Upper lobe of left lung (tissue), 6 donors: ENCODE data around the gene CD69. TPM values are rescaled to one million over a fixed set of nuclear protein-coding genes. Genes with fewer than 3 reads are reported as not detected.
A peak's percentile ranks its signal among the peaks of the same experiment; 100 is the strongest.

Experiments
- ATAC-seq, 2 donors: fragments of 200-7000 bp; cut with Tn5 transposase; one replicate each; pipeline ENCODE4 v1.9.1; 2022; ENCODE audit warnings: mild to moderate bottlenecking in 2 of 2, moderate library complexity in 2 of 2; ENCODE audit not compliant: low FRiP score in 2 of 2
- DNase-seq, 2 donors: peaks; one replicate each; pipeline ENCODE4 v3.0.0-alpha.2; 2019 to 2020
- H3K27ac ChIP-seq, 4 donors: fragments of 200-600 bp; sonication (generic); one replicate each; pipeline ENCODE4 v1.5.1; 2016 to 2019
- H3K27me3 ChIP-seq, 4 donors: fragments of 200-600 bp; sonication (generic); one replicate each; pipeline ENCODE4 v1.5.1; 2017 to 2019
- H3K36me3 ChIP-seq, 4 donors: fragments of 200-600 bp; sonication (generic); one replicate each; pipeline ENCODE4 v1.5.1; 2016 to 2019
- H3K4me1 ChIP-seq, 4 donors: fragments of 200-600 bp; sonication (generic); one replicate each; pipeline ENCODE4 v1.5.1; 2018 to 2019
- H3K4me3 ChIP-seq, 4 donors: fragments of 200-600 bp; sonication (generic); one replicate each; pipeline ENCODE4 v1.5.1; 2017 to 2019; ENCODE audit warnings: mild to moderate bottlenecking in 2 of 4, moderate library complexity in 1 of 4
- H3K9me3 ChIP-seq, 4 donors: fragments of 200-600 bp; sonication (generic); one replicate each; pipeline ENCODE4 v1.5.1; 2018 to 2019
- EP300 ChIP-seq, 4 donors: sonication (generic); formaldehyde crosslinking; IDR thresholded peaks; one replicate each; pipeline ENCODE4 v1.5.1; 2017; ENCODE audit warnings: antibody characterized with exemption in 4 of 4, control low read depth in 2 of 4
- POLR2A ChIP-seq, 4 donors: fragments of 450-650 bp; IDR thresholded peaks; one replicate each; pipeline ENCODE4 v1.5.1; 2016 to 2017; ENCODE audit warnings: antibody characterized with exemption in 4 of 4, mild to moderate bottlenecking in 2 of 4
- POLR2AphosphoS5 ChIP-seq, 2 donors: sonication (generic); formaldehyde crosslinking; IDR thresholded peaks; one replicate each; pipeline ENCODE4 v1.5.1; 2017; ENCODE audit warnings: antibody characterized with exemption in 2 of 2
- WGBS, 2 donors: methylation state at CpG; one replicate each; pipeline ENCODE4 v1.1.5; 2017 to 2018; 5-methylcytosine and 5-hydroxymethylcytosine counted together
- total RNA-seq, 6 donors: library from RNA; depleted of rRNA in 4 of 6; stranded (reverse); fragments of >200 nt in 4 of 6; gene quantifications; one replicate each; pipeline versions ENCODE4 v1.1.0 to v1.2.1, GENCODE V29; 2016 to 2021
- TF ChIP-seq, protein P1 (sequence below), 6 experiments: fragments of 450-650 bp in 4 of 6; fragments of 200-600 bp in 2 of 6; sonication (generic) in 2 of 6; IDR thresholded peaks; one replicate each; pipeline ENCODE4 v1.5.1; 2016 to 2019; ENCODE audit warnings: antibody characterized with exemption in 6 of 6
- donor health status: DM: no; HTN: no; CAD: no; lungs with moderate emphysema.
- donor health status: DM: no; HTN: yes; CAD: no; lungs with severe emphysema.

Gene CD69
- total RNA-seq, 6 donors from 2014 or later: 2.8 to 25.2 (median 10.6) TPM

DNA sequence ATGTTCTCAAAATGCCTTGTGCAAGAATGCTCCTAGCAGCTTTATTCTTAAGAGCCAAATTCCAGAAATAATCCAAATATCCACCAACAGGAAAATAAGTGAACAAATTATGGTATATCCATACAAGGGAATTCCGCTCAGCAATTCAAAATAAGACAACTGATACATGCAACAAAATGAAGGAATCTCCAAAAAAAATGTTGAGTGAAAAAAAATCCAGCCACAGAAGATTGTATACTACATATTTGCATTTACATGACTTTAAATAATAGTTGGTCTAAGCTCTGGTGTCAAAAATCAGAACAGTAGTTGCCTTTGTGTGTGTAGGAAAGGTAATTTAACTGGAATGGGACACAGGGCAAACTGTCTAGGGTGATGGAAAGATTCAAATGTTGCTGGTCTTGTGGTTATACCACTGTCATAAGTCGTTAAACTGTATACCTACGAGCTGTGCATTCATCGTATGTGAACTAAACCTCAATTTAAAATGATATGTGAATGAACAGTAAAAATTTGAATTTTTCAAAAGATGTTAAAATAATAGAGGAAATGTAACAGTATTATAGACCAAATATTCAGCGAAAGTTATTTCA is 3.2 kb downstream of the CD69 start:
- Histone ChIP-seq H3K4me3 (peak overlapping the region in 2 of 4 donors; percentile 28 to 36), H3K27ac (no peak overlapping the region)

DNA sequence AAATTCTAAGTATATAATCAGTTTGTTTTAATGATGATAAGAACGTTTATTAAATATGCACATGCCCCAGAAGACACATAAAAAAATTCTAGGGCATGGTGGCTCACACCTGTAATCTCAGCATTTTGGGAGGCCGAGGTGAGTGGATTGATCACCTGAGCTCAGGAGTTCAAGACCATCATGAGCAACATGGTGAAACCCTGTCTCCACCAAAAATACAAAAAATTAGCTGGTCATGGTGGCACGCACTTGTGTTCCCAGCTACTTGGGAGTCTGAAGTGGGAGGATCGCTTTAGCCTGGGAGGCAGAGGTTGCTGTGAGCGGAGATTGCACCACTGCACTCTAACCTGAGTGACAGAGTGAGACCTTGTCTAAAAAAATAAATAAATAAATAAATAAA is 4.0 kb downstream of the CD69 start:
- Histone ChIP-seq H3K9me3 (no peaks in the 10 kb centered on the region), H3K4me1 (no peaks in the 10 kb centered on the region), H3K4me3 (peak overlapping the region in 1 of 4 donors; percentile 28), H3K27me3 (no peaks in the 10 kb centered on the region), H3K27ac (no peak overlapping the region), H3K36me3 (no peaks in the 10 kb centered on the region)
- 93 to 94% methylated on average over 5 of the region's 5 CpGs for WGBS, 2 donors
- no peak for TF ChIP-seq POLR2AphosphoS5 (IDR thresholded peaks at IDR 0.05)
- TF ChIP-seq, protein P1, sequence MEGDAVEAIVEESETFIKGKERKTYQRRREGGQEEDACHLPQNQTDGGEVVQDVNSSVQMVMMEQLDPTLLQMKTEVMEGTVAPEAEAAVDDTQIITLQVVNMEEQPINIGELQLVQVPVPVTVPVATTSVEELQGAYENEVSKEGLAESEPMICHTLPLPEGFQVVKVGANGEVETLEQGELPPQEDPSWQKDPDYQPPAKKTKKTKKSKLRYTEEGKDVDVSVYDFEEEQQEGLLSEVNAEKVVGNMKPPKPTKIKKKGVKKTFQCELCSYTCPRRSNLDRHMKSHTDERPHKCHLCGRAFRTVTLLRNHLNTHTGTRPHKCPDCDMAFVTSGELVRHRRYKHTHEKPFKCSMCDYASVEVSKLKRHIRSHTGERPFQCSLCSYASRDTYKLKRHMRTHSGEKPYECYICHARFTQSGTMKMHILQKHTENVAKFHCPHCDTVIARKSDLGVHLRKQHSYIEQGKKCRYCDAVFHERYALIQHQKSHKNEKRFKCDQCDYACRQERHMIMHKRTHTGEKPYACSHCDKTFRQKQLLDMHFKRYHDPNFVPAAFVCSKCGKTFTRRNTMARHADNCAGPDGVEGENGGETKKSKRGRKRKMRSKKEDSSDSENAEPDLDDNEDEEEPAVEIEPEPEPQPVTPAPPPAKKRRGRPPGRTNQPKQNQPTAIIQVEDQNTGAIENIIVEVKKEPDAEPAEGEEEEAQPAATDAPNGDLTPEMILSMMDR (IDR thresholded peaks at IDR 0.05): no peak
- TF ChIP-seq EP300 (IDR thresholded peaks at IDR 0.05): no peak
- no peak for TF ChIP-seq POLR2A (IDR thresholded peaks at IDR 0.05)
- ATAC-seq (no peak), DNase-seq (no peak)

More for the DNA sequence above, 3.2 kb downstream of the CD69 start:
- H3K9me3 ChIP-seq: no peaks in the 10 kb centered on the region
- 71 to 81% methylated on average over 5 of the region's 5 CpGs for WGBS, 2 donors
- TF ChIP-seq POLR2AphosphoS5 (IDR thresholded peaks at IDR 0.05) (no peak), POLR2A (IDR thresholded peaks at IDR 0.05) (no peak), EP300 (IDR thresholded peaks at IDR 0.05) (no peak)
- TF ChIP-seq, protein P1 (IDR thresholded peaks at IDR 0.05): no peak
- no peaks in the 10 kb centered on the region for H3K27me3 ChIP-seq
- DNase-seq (no peak), ATAC-seq (no peak)
- H3K4me1 ChIP-seq: no peaks in the 10 kb centered on the region
- no peaks in the 10 kb centered on the region for H3K36me3 ChIP-seq

DNA sequence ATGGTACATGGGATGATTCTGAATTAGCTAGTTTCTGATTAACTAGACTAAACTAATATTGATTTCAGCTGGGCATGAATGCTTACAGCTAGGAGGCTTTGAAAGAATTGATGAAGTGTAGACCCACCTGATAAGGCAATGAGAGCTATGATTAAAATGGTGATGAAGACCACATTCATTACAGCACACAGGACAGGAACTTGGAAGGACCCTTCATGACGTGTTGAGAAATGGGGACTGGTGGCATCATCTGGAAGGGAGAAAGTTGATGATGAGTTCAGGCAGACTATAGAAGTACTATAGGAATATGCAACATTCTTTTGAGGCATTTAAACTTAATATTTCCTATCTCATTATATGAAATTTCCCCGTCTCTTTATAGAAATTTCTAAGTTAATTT is 4.5 kb downstream of the CD69 start:
- Histone ChIP-seq H3K9me3 (no peaks in the 10 kb centered on the region), H3K27me3 (no peaks in the 10 kb centered on the region), H3K4me3 (no peak overlapping the region), H3K36me3 (no peaks in the 10 kb centered on the region), H3K27ac (no peak overlapping the region), H3K4me1 (peaks cover 0 to 4% (median 2%) of the 10 kb centered on the region in 4 donors)
- TF ChIP-seq, protein P1 (IDR thresholded peaks at IDR 0.05): no peak
- TF ChIP-seq POLR2A (IDR thresholded peaks at IDR 0.05) (no peak), POLR2AphosphoS5 (IDR thresholded peaks at IDR 0.05) (no peak), EP300 (IDR thresholded peaks at IDR 0.05) (no peak)
- 76 to 88% methylated on average over 2 of the region's 2 CpGs for WGBS, 2 donors
- DNase-seq (no peak), ATAC-seq (no peak)

DNA sequence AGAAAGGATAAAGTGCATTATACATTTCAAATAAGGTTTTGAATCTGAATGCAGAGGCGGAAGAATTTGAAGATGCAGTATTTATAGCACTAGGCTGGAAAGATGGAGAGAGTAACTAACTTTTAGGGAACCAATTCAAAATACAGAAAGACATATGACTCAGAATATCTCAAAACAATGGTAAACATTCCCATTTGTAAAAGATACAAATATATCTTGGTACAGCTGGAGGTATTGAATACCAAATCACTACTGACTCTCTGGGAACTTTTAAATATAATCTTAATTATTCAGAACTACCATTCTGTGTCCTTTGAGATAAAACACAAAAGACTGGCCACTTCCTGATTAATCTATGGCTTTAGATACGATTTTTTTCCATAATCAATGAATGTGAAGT is 5.1 kb downstream of the CD69 start:
- H3K4me1 ChIP-seq: peaks cover 2 to 9% (median 7%) of the 10 kb centered on the region in 4 donors
- no peaks in the 10 kb centered on the region for H3K36me3 ChIP-seq
- 70 to 71% methylated on average over 2 of the region's 2 CpGs for WGBS, 2 donors

More for the DNA sequence above, 5.1 kb downstream of the CD69 start:
- Histone ChIP-seq H3K4me3 (no peak overlapping the region), H3K9me3 (no peaks in the 10 kb centered on the region), H3K27me3 (no peaks in the 10 kb centered on the region), H3K27ac (no peak overlapping the region)
- ATAC-seq (no peak), DNase-seq (no peak)
- no peak for TF ChIP-seq POLR2AphosphoS5 (IDR thresholded peaks at IDR 0.05)
- no peak for TF ChIP-seq EP300 (IDR thresholded peaks at IDR 0.05)
- TF ChIP-seq, protein P1 (IDR thresholded peaks at IDR 0.05): no peak
- TF ChIP-seq POLR2A (IDR thresholded peaks at IDR 0.05): no peak
